Testis (tissue), 3 donors: ENCODE data around the gene FOXQ1. TPM values are rescaled to one million over a fixed set of nuclear protein-coding genes. Genes with fewer than 3 reads are reported as not detected.

ENCODE experiments used
- DNase-seq: peaks from one replicate; pipeline ENCODE4 v3.0.0-alpha.2; 2019
- H3K27ac ChIP-seq, 2 donors: fragments of 200-600 bp; sonication (generic); one replicate each; pipeline ENCODE4 v1.5.1; 2019
- H3K27me3 ChIP-seq: fragments of 200-600 bp; sonication (generic); one replicate; pipeline ENCODE4 v1.5.1; 2019
- H3K36me3 ChIP-seq: fragments of 200-600 bp; sonication (generic); one replicate; pipeline ENCODE4 v1.5.1; 2017; ENCODE audit warnings: low read depth; ENCODE audit errors: missing control alignments
- H3K4me1 ChIP-seq: fragments of 200-600 bp; sonication (generic); one replicate; pipeline ENCODE4 v1.5.1; 2019
- H3K4me3 ChIP-seq, 2 donors: fragments of 200-600 bp; sonication (generic); one replicate each; pipeline ENCODE4 v1.5.1; 2017 to 2019
- H3K9me3 ChIP-seq: fragments of 200-600 bp; sonication (generic); one replicate; pipeline ENCODE4 v1.5.1; 2017
- POLR2A ChIP-seq: fragments of 450-650 bp; IDR thresholded peaks from one replicate; pipeline ENCODE4 v1.6.1; 2017; ENCODE audit warnings: antibody characterized with exemption, mild to moderate bottlenecking, moderate library complexity
- WGBS, 2 donors: methylation state at CpG; one replicate each; pipeline ENCODE4 v1.1.5; 2018; 5-methylcytosine and 5-hydroxymethylcytosine counted together
- intact Hi-C: fragments of 100-400 bp; cut with DNase I; formaldehyde crosslinking; loops from one replicate; pipeline ENCODE4 v1.15.1; 2023; ENCODE audit warnings: low total_unique reads
- polyA plus RNA-seq: library from polyadenylated mRNA; stranded (reverse); fragments of 350-450 nt; fragmentation: Illumina TruSeq; extraction: RNeasy Lipid Tissue Mini Kit (QIAGEN cat#74804); gene quantifications from one replicate; pipeline ENCODE4 v1.2.3, GENCODE V29; 2014; ENCODE audit warnings: low read depth, low replicate concordance; ENCODE audit not compliant: insufficient read depth
- total RNA-seq, 2 donors: library from RNA; depleted of rRNA; stranded (reverse); fragments of >200 nt; gene quantifications; one replicate each; pipeline ENCODE4 v1.2.3, GENCODE V29; 2016
- TF ChIP-seq, protein P1 (sequence below), 3 experiments: fragments of 450-650 bp in 2 of 3; fragments of 200-600 bp in 1 of 3; sonication (generic) in 1 of 3; IDR thresholded peaks; one replicate each; pipeline ENCODE4 v1.5.1; 2016 to 2019; ENCODE audit warnings: antibody characterized with exemption in 3 of 3, mild to moderate bottlenecking in 2 of 3, moderate library complexity in 1 of 3

The FOXQ1 gene
- total and polyA plus RNA-seq, 3 donors from 2014 or later, result 0.53 to 1.7 (median 1.7) TPM

DNA sequence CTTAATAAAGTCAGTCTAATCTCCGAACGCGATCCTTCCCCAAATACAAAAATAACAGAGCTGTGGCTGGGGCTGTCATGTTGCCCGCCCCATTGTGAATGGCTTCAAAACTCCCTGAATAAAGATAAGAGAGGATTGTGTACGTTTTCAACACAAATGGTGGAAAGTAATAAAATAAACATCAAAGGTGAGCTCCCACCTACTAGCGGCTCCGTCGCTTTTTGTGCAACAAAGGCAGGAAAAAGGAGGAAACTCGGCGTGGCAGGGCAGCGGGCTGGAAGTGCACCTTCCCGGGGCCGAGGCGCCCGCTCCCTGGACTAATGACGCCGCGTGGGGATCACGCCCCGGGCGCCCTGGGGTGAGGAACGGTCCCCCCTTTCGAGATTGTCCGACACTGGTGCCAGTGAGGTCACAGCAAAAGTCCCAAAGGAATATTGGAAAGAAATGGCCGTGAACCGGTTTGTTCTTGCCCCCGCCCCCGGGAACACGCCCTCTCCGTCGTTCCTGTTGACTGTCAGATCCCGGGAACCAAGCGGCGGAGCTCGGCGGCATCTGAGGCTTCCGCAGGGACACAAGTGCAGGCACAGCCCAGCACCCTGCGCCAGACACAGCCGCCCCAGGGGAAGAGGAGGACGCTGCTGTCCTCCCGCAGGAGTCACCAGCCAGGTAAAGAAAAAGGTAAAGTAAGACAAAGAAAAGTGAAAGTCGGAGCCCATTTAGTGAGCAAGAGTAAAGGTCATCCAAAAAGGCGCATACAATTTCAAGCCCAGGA is 1.1 kb upstream of the FOXQ1 start:
- DNase-seq, result peak; percentile 18
- Histone ChIP-seq H3K4me3 (peak overlapping the region in 1 of 2 donors; percentile 46), H3K27ac (no peak overlapping the region), H3K9me3 (no peaks in the 10 kb centered on the region), H3K36me3 (no peaks in the 10 kb centered on the region), H3K27me3 (no peaks in the 10 kb centered on the region), H3K4me1 (peaks cover 15% of the 10 kb centered on the region)
- 3% methylated on average over 31 to 43 of the region's 43 CpGs for WGBS, 2 donors
- intact Hi-C loops, result no loop called here
- TF ChIP-seq, protein P1, sequence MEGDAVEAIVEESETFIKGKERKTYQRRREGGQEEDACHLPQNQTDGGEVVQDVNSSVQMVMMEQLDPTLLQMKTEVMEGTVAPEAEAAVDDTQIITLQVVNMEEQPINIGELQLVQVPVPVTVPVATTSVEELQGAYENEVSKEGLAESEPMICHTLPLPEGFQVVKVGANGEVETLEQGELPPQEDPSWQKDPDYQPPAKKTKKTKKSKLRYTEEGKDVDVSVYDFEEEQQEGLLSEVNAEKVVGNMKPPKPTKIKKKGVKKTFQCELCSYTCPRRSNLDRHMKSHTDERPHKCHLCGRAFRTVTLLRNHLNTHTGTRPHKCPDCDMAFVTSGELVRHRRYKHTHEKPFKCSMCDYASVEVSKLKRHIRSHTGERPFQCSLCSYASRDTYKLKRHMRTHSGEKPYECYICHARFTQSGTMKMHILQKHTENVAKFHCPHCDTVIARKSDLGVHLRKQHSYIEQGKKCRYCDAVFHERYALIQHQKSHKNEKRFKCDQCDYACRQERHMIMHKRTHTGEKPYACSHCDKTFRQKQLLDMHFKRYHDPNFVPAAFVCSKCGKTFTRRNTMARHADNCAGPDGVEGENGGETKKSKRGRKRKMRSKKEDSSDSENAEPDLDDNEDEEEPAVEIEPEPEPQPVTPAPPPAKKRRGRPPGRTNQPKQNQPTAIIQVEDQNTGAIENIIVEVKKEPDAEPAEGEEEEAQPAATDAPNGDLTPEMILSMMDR (IDR thresholded peaks at IDR 0.05), result no peak
- no peak for TF ChIP-seq POLR2A

DNA sequence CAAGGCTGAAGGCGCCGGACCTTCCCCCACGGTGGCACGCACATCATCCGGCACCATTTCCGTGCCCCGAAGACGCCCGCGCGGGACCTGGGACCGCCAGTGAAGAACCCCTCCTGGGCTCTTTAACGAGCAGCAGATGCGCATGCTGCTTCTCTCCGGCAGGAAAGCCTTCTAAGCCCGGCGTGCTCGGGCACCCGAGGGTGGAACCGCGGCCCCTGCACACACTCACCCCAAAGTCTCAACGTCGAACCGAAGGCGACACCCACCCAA is 240 bp downstream of the FOXQ1 start:
- H3K27me3 ChIP-seq, result no peaks in the 10 kb centered on the region
- peak overlapping the region; percentile 37 to 46 for H3K4me3 ChIP-seq
- no peak for DNase-seq
- no peaks in the 10 kb centered on the region for H3K36me3 ChIP-seq
- intact Hi-C loops, result no loop called here
- H3K4me1 ChIP-seq, result peaks cover 22% of the 10 kb centered on the region
- H3K27ac ChIP-seq, result no peak overlapping the region
- WGBS, 2 donors, result 2% methylated on average over 25 of the region's 25 CpGs; no CpG with 5 or more reads in 1 of the 2 donors
- H3K9me3 ChIP-seq, result no peaks in the 10 kb centered on the region
- TF ChIP-seq POLR2A, result no peak
- TF ChIP-seq, protein P1 (IDR thresholded peaks at IDR 0.05), result no peak

DNA sequence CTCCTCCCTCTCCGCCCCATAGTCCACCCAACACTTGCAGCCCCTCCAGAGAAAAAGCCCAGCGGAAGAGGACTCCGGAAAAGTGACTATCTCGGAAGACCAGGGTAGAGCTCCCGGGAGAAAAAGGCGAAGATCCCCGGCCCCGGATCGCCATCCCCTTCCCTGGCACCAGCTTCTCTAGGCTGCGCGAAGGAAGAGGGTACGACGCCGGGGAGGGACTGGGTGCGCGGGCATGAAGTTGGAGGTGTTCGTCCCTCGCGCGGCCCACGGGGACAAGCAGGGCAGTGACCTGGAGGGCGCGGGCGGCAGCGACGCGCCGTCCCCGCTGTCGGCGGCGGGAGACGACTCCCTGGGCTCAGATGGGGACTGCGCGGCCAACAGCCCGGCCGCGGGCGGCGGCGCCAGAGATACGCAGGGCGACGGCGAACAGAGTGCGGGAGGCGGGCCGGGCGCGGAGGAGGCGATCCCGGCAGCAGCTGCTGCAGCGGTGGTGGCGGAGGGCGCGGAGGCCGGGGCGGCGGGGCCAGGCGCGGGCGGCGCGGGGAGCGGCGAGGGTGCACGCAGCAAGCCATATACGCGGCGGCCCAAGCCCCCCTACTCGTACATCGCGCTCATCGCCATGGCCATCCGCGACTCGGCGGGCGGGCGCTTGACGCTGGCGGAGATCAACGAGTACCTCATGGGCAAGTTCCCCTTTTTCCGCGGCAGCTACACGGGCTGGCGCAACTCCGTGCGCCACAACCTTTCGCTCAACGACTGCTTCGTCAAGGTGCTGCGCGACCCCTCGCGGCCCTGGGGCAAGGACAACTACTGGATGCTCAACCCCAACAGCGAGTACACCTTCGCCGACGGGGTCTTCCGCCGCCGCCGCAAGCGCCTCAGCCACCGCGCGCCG is 822 bp downstream of the FOXQ1 start:
- WGBS, 2 donors, result 1% methylated on average over 54 of the region's 109 CpGs; no CpG with 5 or more reads in 1 of the 2 donors
- Histone ChIP-seq H3K4me1 (peaks cover 22% of the 10 kb centered on the region), H3K27me3 (no peaks in the 10 kb centered on the region), H3K4me3 (peak overlapping the region; percentile 37 to 46), H3K9me3 (no peaks in the 10 kb centered on the region), H3K36me3 (no peaks in the 10 kb centered on the region), H3K27ac (no peak overlapping the region)
- peak; percentile 26 for DNase-seq
- no peak for TF ChIP-seq POLR2A
- TF ChIP-seq, protein P1 (IDR thresholded peaks at IDR 0.05), result no peak
- intact Hi-C loops, result no loop called here

DNA sequence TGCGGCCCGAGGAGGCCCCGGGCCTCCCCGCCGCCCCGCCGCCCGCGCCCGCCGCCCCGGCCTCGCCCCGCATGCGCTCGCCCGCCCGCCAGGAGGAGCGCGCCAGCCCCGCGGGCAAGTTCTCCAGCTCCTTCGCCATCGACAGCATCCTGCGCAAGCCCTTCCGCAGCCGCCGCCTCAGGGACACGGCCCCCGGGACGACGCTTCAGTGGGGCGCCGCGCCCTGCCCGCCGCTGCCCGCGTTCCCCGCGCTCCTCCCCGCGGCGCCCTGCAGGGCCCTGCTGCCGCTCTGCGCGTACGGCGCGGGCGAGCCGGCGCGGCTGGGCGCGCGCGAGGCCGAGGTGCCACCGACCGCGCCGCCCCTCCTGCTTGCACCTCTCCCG is 1.5 kb downstream of the FOXQ1 start:
- no peak for TF ChIP-seq POLR2A
- TF ChIP-seq, protein P1 (IDR thresholded peaks at IDR 0.05), result no peak
- Histone ChIP-seq H3K4me3 (peak overlapping the region in 1 of 2 donors; percentile 24), H3K9me3 (no peaks in the 10 kb centered on the region), H3K4me1 (peaks cover 22% of the 10 kb centered on the region), H3K27me3 (no peaks in the 10 kb centered on the region), H3K27ac (no peak overlapping the region), H3K36me3 (no peaks in the 10 kb centered on the region)
- no peak for DNase-seq
- 2% methylated on average over 45 of the region's 64 CpGs; no CpG with 5 or more reads in 1 of the 2 donors for whole genome bisulfite sequencing, 2 donors
- intact Hi-C loops, result no loop called here
